Measurements from ENCODE around the gene DMAC1.

Gene DMAC1

GRCh38 chr9:7782400-7783120 is 17.0 kb downstream of the DMAC1 start:
- DNase-seq: no peak

- no peak for DNase-seq
Measured at GRCh38 chr9:7780261-7780988, 19.2 kb downstream of the DMAC1 start.

GRCh38 chr9:7778851-7779600 is 20.6 kb downstream of the DMAC1 start:
- DNase-seq: no peak

- DNase-seq: no peak
Measured at GRCh38 chr9:7777771-7778170, 21.8 kb downstream of the DMAC1 start.

GRCh38 chr9:7770111-7770510 is 29.5 kb downstream of the DMAC1 start:
- DNase-seq: no peak

- DNase-seq: no peak
Measured at GRCh38 chr9:7762600-7762999, 37.0 kb downstream of the DMAC1 start.

- DNase-seq: no peak
Measured at GRCh38 chr9:7760014-7760415, 39.6 kb downstream of the DMAC1 start.

GRCh38 chr9:7756088-7756487 is 43.5 kb downstream of the DMAC1 start:
- peak; percentile 5 to 18 for DNase-seq

GRCh38 chr9:7752481-7752880 is 47.1 kb downstream of the DMAC1 start:
- no peak for DNase-seq

Measured in activated CD4-positive, alpha-beta T cell treated with anti-CD3 and anti-CD28 coated beads for 4 hours (primary cell).